T-cell (primary cell): ENCODE measurements around the gene ASPA. TPM values are rescaled to one million over a fixed set of nuclear protein-coding genes. Genes with fewer than 3 reads are reported as not detected.
A peak's percentile ranks its signal among the peaks of the same experiment; 100 is the strongest.

Experiments used
- ATAC-seq, 4 experiments: fragments of 200-7000 bp in 3 of 4; fragments of 150-1000 bp in 1 of 4; cut with Tn5 transposase; replicated peaks in 1 of 4; 1 replicate in 3 of 4; 2 replicates in 1 of 4; pipeline ENCODE4 v1.10.0; 2021; ENCODE audit warnings: moderate library complexity in 3 of 4, mild to moderate bottlenecking in 2 of 4, moderate number of reproducible peaks in 1 of 4
- CTCF ChIA-PET, 2 donors: fragments of 300-600 bp; sonication (Branson Sonifier 250); formaldehyde crosslinking; loops; one replicate each; lab custom pipeline; 2022; ENCODE audit warnings: antibody characterized with exemption in 2 of 2; lab: Charles Lee
- POLR2A ChIA-PET, 2 donors: fragments of 300-600 bp; sonication (Branson Sonifier 250); formaldehyde crosslinking; loops; one replicate each; lab custom pipeline; 2022; ENCODE audit warnings: antibody characterized with exemption in 2 of 2; lab: Charles Lee
- DNase-seq, 35 experiments: peaks; one replicate each; pipeline versions ENCODE4 v3.0.0 to v3.0.0-alpha.2; 2013 to 2023
- H3K27ac ChIP-seq: one replicate; pipeline ENCODE4 v1.5.1; 2013; ENCODE audit warnings: low read length
- H3K27me3 ChIP-seq, 2 experiments: replicated peaks in 1 of 2; 1 replicate in 1 of 2; 2 replicates in 1 of 2; pipeline versions ENCODE4 v1.6.1 to v1.7.0; 2013; ENCODE audit warnings: low read length in 1 of 2, mixed read lengths in 1 of 2; ENCODE audit not compliant: control insufficient read depth in 2 of 2, insufficient read depth in 2 of 2; ENCODE audit errors: extremely low read depth in 1 of 2
- H3K36me3 ChIP-seq, 2 donors: 1 replicate in 1 of 2; 2 replicates in 1 of 2; pipeline versions ENCODE4 v1.6.1 to v1.7.0; 2013; ENCODE audit warnings: low read length in 1 of 2; ENCODE audit not compliant: control insufficient read depth in 2 of 2, insufficient read depth in 1 of 2; ENCODE audit errors: extremely low read depth in 1 of 2
- H3K4me1 ChIP-seq, 2 experiments: 1 replicate in 1 of 2; 2 replicates in 1 of 2; pipeline versions ENCODE4 v1.6.1 to v1.7.0; 2013; ENCODE audit warnings: low read length in 2 of 2, mixed read lengths in 1 of 2; ENCODE audit not compliant: insufficient read depth in 2 of 2, control insufficient read depth in 1 of 2; ENCODE audit errors: extremely low read depth in 1 of 2
- H3K4me3 ChIP-seq, 2 donors: 1 replicate in 1 of 2; 2 replicates in 1 of 2; pipeline versions ENCODE4 v1.5.1 to v1.7.0; 2013; ENCODE audit warnings: mild to moderate bottlenecking in 2 of 2, low read length in 1 of 2, moderate library complexity in 1 of 2; ENCODE audit not compliant: control insufficient read depth in 1 of 2; ENCODE audit errors: extremely low read depth in 1 of 2
- H3K9me3 ChIP-seq: 2 replicates; pipeline ENCODE4 v1.7.0; 2013
- H3K27ac Mint-ChIP-seq, 2 donors: one replicate each; pipeline ENCODE4 v1.8.0; 2020 to 2021; ENCODE audit warnings: mild to moderate bottlenecking in 2 of 2, mixed read lengths in 2 of 2
- H3K27me3 Mint-ChIP-seq, 2 donors: one replicate each; pipeline ENCODE4 v1.8.0; 2021 to 2022; ENCODE audit warnings: mixed read lengths in 2 of 2
- H3K36me3 Mint-ChIP-seq: one replicate; pipeline ENCODE4 v1.8.0; 2021; ENCODE audit warnings: mixed read lengths
- H3K4me1 Mint-ChIP-seq, 3 donors: one replicate each; pipeline ENCODE4 v1.8.0; 2020 to 2022; ENCODE audit warnings: mixed read lengths in 3 of 3, mild to moderate bottlenecking in 1 of 3
- H3K4me3 Mint-ChIP-seq, 3 donors: one replicate each; pipeline ENCODE4 v1.8.0; 2020 to 2022; ENCODE audit warnings: mild to moderate bottlenecking in 3 of 3, mixed read lengths in 3 of 3, moderate library complexity in 3 of 3
- H3K9me3 Mint-ChIP-seq, 3 donors: one replicate each; pipeline ENCODE4 v1.8.0; 2020 to 2022; ENCODE audit warnings: mixed read lengths in 3 of 3
- WGBS: methylation state at CpG from one replicate; pipeline ENCODE4 v1.1.5; 2013; ENCODE audit warnings: missing lambda C conversion rate; ENCODE audit not compliant: insufficient coverage; 5-methylcytosine and 5-hydroxymethylcytosine counted together
- total RNA-seq, 35 experiments: library from RNA in 6 of 35; stranded (reverse) in 6 of 35; fragments of 120-200 nt in 1 of 35; gene quantifications; one replicate each; pipeline versions ENCODE4 v1.2.1 to v1.2.4 and lab custom pipeline; 2013 to 2026

The ASPA gene
- total RNA-seq, 5 donors from 2014 or later (not counting 1 experiment from before 2014, with no cell fraction given) = not detected

- Histone ChIP-seq H3K4me3 (no peak overlapping the region), H3K9me3 (no peaks in the 10 kb centered on the region), H3K27me3 (peaks cover 0 to 45% of the 10 kb centered on the region in 2 experiments), H3K27ac (no peak overlapping the region), H3K4me1 (peaks cover 0 to 16% of the 10 kb centered on the region in 2 experiments), H3K36me3 (no peaks in the 10 kb centered on the region)
- no peak overlapping the region for H3K27ac Mint-ChIP-seq
- no peak overlapping the region for H3K4me3 Mint-ChIP-seq
- CTCF ChIA-PET = no interaction called here
- H3K36me3 Mint-ChIP-seq = no peaks in the 10 kb centered on the region
- POLR2A ChIA-PET = no interaction called here
- no peaks in the 10 kb centered on the region for H3K9me3 Mint-ChIP-seq
- no peak for DNase-seq
- peaks cover 0 to 10% of the 10 kb centered on the region in 2 donors for H3K27me3 Mint-ChIP-seq
- peaks cover 1 to 8% (median 5%) of the 10 kb centered on the region in 3 donors for H3K4me1 Mint-ChIP-seq
- no peak for ATAC-seq
- WGBS = 83% methylated on average over 2 of the region's 5 CpGs
Measured at GRCh38 chr17:3533752-3534151, 58.0 kb downstream of the ASPA start.

DNA sequence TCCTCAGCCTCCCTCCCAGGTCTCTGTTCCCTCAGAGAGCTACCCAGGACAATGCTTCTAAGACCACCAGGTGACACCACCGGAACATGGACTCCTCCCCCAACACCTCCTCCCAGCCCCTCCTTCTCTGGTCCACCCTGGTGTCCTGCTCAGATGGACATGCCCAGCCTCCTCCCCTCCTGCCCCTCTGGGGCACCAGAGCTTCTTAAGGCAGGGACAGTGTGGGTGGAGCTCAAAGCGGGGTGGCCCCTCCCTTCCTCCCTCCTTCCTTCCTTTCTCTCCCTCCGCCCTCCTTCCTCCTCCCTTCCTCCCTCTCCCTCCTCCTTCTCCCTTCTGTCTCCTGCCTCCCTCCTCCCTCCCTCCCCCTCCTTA is 59.1 kb downstream of the ASPA start:
- CTCF ChIA-PET = no interaction called here
- Mint-ChIP-seq H3K36me3 (no peaks in the 10 kb centered on the region), H3K4me1 (peaks cover 1 to 8% (median 5%) of the 10 kb centered on the region in 3 donors), H3K9me3 (no peaks in the 10 kb centered on the region), H3K4me3 (peak overlapping the region in 1 of 3 donors; percentile 27), H3K27ac (peak overlapping the region in 1 of 2 donors; percentile 43), H3K27me3 (peaks cover 0 to 7% of the 10 kb centered on the region in 2 donors)
- peak in 2 of 35 experiments; percentile 5 to 35 for DNase-seq
- H3K4me1 ChIP-seq = peaks cover 0 to 16% of the 10 kb centered on the region in 2 experiments
- POLR2A ChIA-PET = no interaction called here
- H3K27ac ChIP-seq = no peak overlapping the region
- no peaks in the 10 kb centered on the region for H3K9me3 ChIP-seq
- peak in 3 of 4 experiments; percentile 39 to 48 (median 44) for ATAC-seq
- peaks cover 0 to 36% of the 10 kb centered on the region in 2 experiments for H3K27me3 ChIP-seq
- H3K4me3 ChIP-seq = no peak overlapping the region
- H3K36me3 ChIP-seq = no peaks in the 10 kb centered on the region
- 10% methylated on average over 3 of the region's 3 CpGs for WGBS

GRCh38 chr17:3535253-3535995 is 59.6 kb downstream of the ASPA start:
- peak overlapping the region in 1 of 2 donors; percentile 52 for H3K27ac Mint-ChIP-seq
- ChIA-PET POLR2A (no interaction called here), CTCF (no interaction called here)
- peaks cover 0 to 8% of the 10 kb centered on the region in 2 donors for H3K27me3 Mint-ChIP-seq
- H3K4me1 ChIP-seq = peaks cover 0 to 16% of the 10 kb centered on the region in 2 experiments
- H3K9me3 Mint-ChIP-seq = no peaks in the 10 kb centered on the region
- H3K27me3 ChIP-seq = peaks cover 0 to 33% of the 10 kb centered on the region in 2 experiments
- H3K9me3 ChIP-seq = no peaks in the 10 kb centered on the region
- no peaks in the 10 kb centered on the region for H3K36me3 ChIP-seq
- H3K36me3 Mint-ChIP-seq = no peaks in the 10 kb centered on the region
- ATAC-seq (peak; percentile 74 to 86 (median 82)), DNase-seq (peak in 33 of 35 experiments; percentile 16 to 76 (median 47))
- 10% methylated on average over 36 of the region's 44 CpGs for WGBS
- H3K27ac ChIP-seq = peak overlapping the region; percentile 38
- peak overlapping the region in 1 of 2 donors; percentile 34 for H3K4me3 ChIP-seq
- H3K4me1 Mint-ChIP-seq = peaks cover 1 to 8% (median 5%) of the 10 kb centered on the region in 3 donors
- H3K4me3 Mint-ChIP-seq = peak overlapping the region in 2 of 3 donors; percentile 41 to 50

- DNase-seq (no peak), ATAC-seq (no peak)
- no peaks in the 10 kb centered on the region for H3K9me3 Mint-ChIP-seq
- peak overlapping the region in 1 of 3 donors; percentile 50 for H3K4me3 Mint-ChIP-seq
- H3K4me1 ChIP-seq = peaks cover 0 to 16% of the 10 kb centered on the region in 2 experiments
- POLR2A ChIA-PET = no interaction called here
- no peaks in the 10 kb centered on the region for H3K36me3 ChIP-seq
- H3K4me3 ChIP-seq = no peak overlapping the region
- H3K27me3 Mint-ChIP-seq = peaks cover 0 to 8% of the 10 kb centered on the region in 2 donors
- CTCF ChIA-PET = no interaction called here
- 85% methylated on average over 5 of the region's 5 CpGs for WGBS
- peak overlapping the region in 1 of 2 donors; percentile 14 for H3K27ac Mint-ChIP-seq
- H3K9me3 ChIP-seq = no peaks in the 10 kb centered on the region
- H3K4me1 Mint-ChIP-seq = peaks cover 1 to 8% (median 5%) of the 10 kb centered on the region in 3 donors
- H3K36me3 Mint-ChIP-seq = no peaks in the 10 kb centered on the region
- peaks cover 0 to 28% of the 10 kb centered on the region in 2 experiments for H3K27me3 ChIP-seq
- no peak overlapping the region for H3K27ac ChIP-seq
Measured at GRCh38 chr17:3536716-3537115, 60.9 kb downstream of the ASPA start.

- no peaks in the 10 kb centered on the region for H3K36me3 ChIP-seq
- Mint-ChIP-seq H3K27ac (no peak overlapping the region), H3K36me3 (no peaks in the 10 kb centered on the region), H3K4me1 (peaks cover 0 to 3% (median 1%) of the 10 kb centered on the region in 3 donors), H3K4me3 (no peak overlapping the region), H3K27me3 (peaks cover 11 to 13% of the 10 kb centered on the region in 2 donors), H3K9me3 (no peaks in the 10 kb centered on the region)
- no peak overlapping the region for H3K4me3 ChIP-seq
- ATAC-seq (no peak), DNase-seq (no peak)
- no peak overlapping the region for H3K27ac ChIP-seq
- WGBS = 100% methylated on average over 1 of the region's 8 CpGs
- H3K27me3 ChIP-seq = peaks cover 0 to 27% of the 10 kb centered on the region in 2 experiments
- H3K9me3 ChIP-seq = no peaks in the 10 kb centered on the region
- ChIA-PET POLR2A (no interaction called here), CTCF (no interaction called here)
- H3K4me1 ChIP-seq = peaks cover 0 to 9% of the 10 kb centered on the region in 2 experiments
Measured at GRCh38 chr17:3539881-3540540, 64.2 kb downstream of the ASPA start.

GRCh38 chr17:3542410-3543088 is 66.8 kb downstream of the ASPA start:
- Mint-ChIP-seq H3K36me3 (no peaks in the 10 kb centered on the region), H3K4me3 (no peak overlapping the region), H3K27me3 (peaks cover 9 to 11% of the 10 kb centered on the region in 2 donors), H3K27ac (no peak overlapping the region), H3K9me3 (no peaks in the 10 kb centered on the region), H3K4me1 (no peaks in the 10 kb centered on the region)
- ATAC-seq (no peak), DNase-seq (no peak)
- ChIA-PET CTCF (no interaction called here), POLR2A (no interaction called here)
- H3K4me1 ChIP-seq = no peaks in the 10 kb centered on the region
- no peaks in the 10 kb centered on the region for H3K36me3 ChIP-seq
- H3K27me3 ChIP-seq = peaks cover 0 to 23% of the 10 kb centered on the region in 2 experiments
- WGBS = 58% methylated on average over 6 of the region's 16 CpGs
- no peak overlapping the region for H3K4me3 ChIP-seq
- no peak overlapping the region for H3K27ac ChIP-seq
- H3K9me3 ChIP-seq = no peaks in the 10 kb centered on the region
